IPS-NIHi11 (cell line): Measurements from ENCODE around the gene ARHGEF35.
"Not testable (repeated sequence)": the region's sequence is repeated elsewhere in the genome, so short reads cannot be mapped to it uniquely, and the experiment has no call there.

Source experiments
- DNase-seq: peaks from one replicate; pipeline ENCODE4 v3.0.0; 2012; ENCODE audit warnings: mixed read lengths, low spot score

Gene ARHGEF35

GRCh38 chr7:144178380-144179164 is 17.1 kb downstream of the ARHGEF35 start:
- not testable (repeated sequence) for DNase-seq

- no peak for DNase-seq
These were observed 21.0 kb downstream of the ARHGEF35 start for GRCh38 chr7:144174613-144175012.

GRCh38 chr7:144171594-144172350 is 23.9 kb downstream of the ARHGEF35 start:
- DNase-seq = not testable (repeated sequence)

DNA sequence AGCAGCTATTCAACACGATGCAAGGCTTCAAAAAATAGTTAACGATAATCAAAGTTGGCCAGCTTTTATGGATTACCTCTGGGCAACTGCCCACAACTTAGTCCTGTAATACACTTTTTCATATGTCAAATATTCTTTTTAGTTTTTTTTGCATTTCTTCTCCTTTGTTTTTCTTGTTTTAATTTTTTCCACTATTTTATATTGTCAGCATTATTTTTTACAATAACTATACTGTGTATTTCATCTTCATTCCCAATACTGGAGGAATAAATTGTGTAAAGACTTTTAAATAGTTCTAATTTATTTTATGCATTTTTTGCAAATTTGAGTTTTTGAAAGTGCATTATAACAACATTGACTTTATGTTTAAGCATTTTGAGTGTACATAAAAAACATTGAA is 30.8 kb downstream of the ARHGEF35 start:
- DNase-seq = no peak

- no peak for DNase-seq
These were observed 36.8 kb downstream of the ARHGEF35 start for GRCh38 chr7:144158861-144159260.

- no peak for DNase-seq
These were observed 47.3 kb downstream of the ARHGEF35 start for GRCh38 chr7:144148224-144148827.

- no peak for DNase-seq
These were observed 51.2 kb downstream of the ARHGEF35 start for GRCh38 chr7:144144426-144144825.

GRCh38 chr7:144142187-144142586 is 53.4 kb downstream of the ARHGEF35 start:
- DNase-seq = no peak

DNA sequence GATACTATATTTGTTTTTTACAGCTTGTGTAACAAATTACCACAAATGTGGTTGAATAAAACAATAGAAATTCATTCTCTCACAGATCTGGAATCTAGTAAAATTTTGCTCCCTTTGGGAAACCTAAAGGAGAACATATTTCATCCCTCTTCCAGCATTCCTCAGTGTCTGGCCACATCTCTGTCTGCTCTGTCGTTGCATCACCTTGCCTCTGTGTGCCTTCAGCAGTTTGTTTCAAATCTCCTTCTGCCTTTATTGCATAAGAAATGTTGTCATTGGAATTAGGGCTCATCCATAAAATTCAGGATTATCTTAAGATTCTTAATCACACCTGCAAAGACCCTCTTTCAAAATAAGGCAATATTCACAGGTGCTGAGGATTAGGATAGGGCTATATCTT is 58.1 kb downstream of the ARHGEF35 start:
- no peak for DNase-seq
